Measurements from ENCODE around the gene SUPT7L.
"Not testable (repeated sequence)": the region's sequence is repeated elsewhere in the genome, so short reads cannot be mapped to it uniquely, and the experiment has no call there.

SUPT7L gene

GRCh38 chr2:27634291-27634690 lies 29.1 kb downstream of the SUPT7L start:
- DNase-seq: no peak

- not testable (repeated sequence) for DNase-seq
Observed at GRCh38 chr2:27630257-27630656, 33.2 kb downstream of the SUPT7L start.

- DNase-seq: no peak
Observed at GRCh38 chr2:27628767-27629709, 34.4 kb downstream of the SUPT7L start, which contains the start of the genes CCDC121 and GPN1. TSS of gene CCDC121 (minus strand) at chr2:27629012. CDS start at chr2:27627799, 1,213 bp downstream. TSS of gene GPN1 (plus strand) at chr2:27629050. CDS start at chr2:27629059, 9 bp downstream.

GRCh38 chr2:27627963-27628766 lies 35.2 kb downstream of the SUPT7L start:
- no peak for DNase-seq

GRCh38 chr2:27626921-27627320 lies 36.5 kb downstream of the SUPT7L start:
- not testable (repeated sequence) for DNase-seq

GRCh38 chr2:27626323-27626722 lies 37.1 kb downstream of the SUPT7L start:
- DNase-seq: not testable (repeated sequence)

- DNase-seq: no peak
Observed at GRCh38 chr2:27624943-27625342, 38.5 kb downstream of the SUPT7L start.

GRCh38 chr2:27622921-27623384 lies 40.5 kb downstream of the SUPT7L start:
- DNase-seq: no peak

GRCh38 chr2:27621524-27621923 lies 41.9 kb downstream of the SUPT7L start:
- no peak for DNase-seq

- DNase-seq: no peak
Observed at GRCh38 chr2:27615316-27615715, 48.1 kb downstream of the SUPT7L start.

- no peak for DNase-seq
Observed at GRCh38 chr2:27613985-27614384, 49.4 kb downstream of the SUPT7L start.

- DNase-seq: no peak
Observed at GRCh38 chr2:27606611-27607010, 56.8 kb downstream of the SUPT7L start.
